Mammary epithelial cell (primary cell): ENCODE results near the gene AUTS2.

Experiments used
- CTCF ChIP-seq, 2 donors: IDR thresholded peaks in 1 of 2; conservative IDR thresholded peaks in 1 of 2; 2 replicates each; pipeline ENCODE4 v1.5.1; 2011 to 2012; ENCODE audit warnings: inconsistent platforms in 2 of 2, low read length in 2 of 2, mild to moderate bottlenecking in 2 of 2, control low read depth in 1 of 2, low read depth in 1 of 2; ENCODE audit not compliant: insufficient read depth in 1 of 2; ENCODE audit errors: extremely low read depth in 1 of 2
- EZH2 ChIP-seq: IDR thresholded peaks from 2 replicates; pipeline ENCODE4 v1.6.1; 2012; ENCODE audit warnings: low read length, inconsistent platforms, borderline replicate concordance

DNA sequence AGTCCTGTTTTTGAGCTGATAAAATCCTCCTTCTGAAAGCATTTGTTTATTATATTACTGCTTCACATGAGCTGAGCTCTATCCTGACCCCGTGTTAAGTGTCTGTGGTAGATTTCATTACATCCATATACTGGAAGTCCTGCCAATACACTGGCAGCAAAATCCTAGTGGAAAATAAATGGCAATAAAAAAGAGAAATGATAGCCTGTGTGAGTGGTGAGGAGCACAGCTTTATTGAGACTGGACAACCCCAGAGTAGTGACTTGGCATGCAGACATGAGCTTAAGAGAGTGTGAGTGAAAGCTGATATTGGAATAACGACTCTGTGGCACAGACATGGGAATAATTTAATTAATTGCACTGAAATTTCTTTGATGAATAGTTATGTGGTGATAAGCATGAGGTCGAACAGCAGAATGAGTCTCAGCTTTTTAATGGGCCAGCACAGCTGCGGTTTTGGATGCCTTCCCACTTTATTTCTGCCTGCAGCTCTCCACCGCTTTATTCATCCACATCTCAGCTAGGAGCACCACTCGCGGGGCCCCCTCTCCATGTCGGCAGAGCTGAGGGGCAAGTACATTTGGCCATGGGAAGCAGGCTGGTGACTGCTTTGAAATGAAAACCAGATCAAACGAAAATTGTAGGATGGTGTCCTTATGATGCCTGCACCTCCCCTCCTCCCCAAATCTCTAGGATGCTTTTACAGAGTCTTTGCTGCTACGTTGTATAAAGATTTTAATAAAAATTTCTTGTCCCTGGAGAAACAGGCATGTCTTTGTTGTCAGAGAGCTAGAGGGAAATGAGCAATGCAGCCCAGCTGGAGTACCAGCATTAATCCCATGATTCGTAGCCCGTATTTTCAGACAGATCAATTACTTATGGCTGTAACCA, 494.3 kb downstream of the AUTS2 start:
- TF ChIP-seq CTCF (conservative IDR thresholded peaks at IDR 0.05 in 1 of 2, IDR thresholded peaks at IDR 0.05 in 1 of 2; ENCODE audit: extremely low read depth in 1 of 2, insufficient read depth in 1 of 2, low read depth in 1 of 2, low read length in 2 of 2) (no peak), EZH2 (no peak)
